HEK293 (cell line): ENCODE measurements around the gene RIMS4.
A peak's percentile ranks its signal among the peaks of the same experiment; 100 is the strongest.

Experiments used
- BCL11A ChIP-seq: fragments of 450-650 bp; formaldehyde crosslinking; IDR thresholded peaks from 2 replicates; pipeline ENCODE4 v1.5.1; 2016; ENCODE audit warnings: low read depth, missing biosample characterization, missing genetic modification characterization
- KLF9 ChIP-seq: fragments of 450-650 bp; formaldehyde crosslinking; IDR thresholded peaks from 2 replicates; pipeline ENCODE4 v1.5.1; 2016; ENCODE audit warnings: missing biosample characterization, missing genetic modification characterization, low read depth
- YY2 ChIP-seq: fragments of 450-650 bp; formaldehyde crosslinking; IDR thresholded peaks from 2 replicates; pipeline ENCODE4 v1.5.1; 2016; ENCODE audit warnings: missing biosample characterization, missing genetic modification characterization
- ZBTB20 ChIP-seq: fragments of 450-650 bp; formaldehyde crosslinking; IDR thresholded peaks from 2 replicates; pipeline ENCODE4 v1.5.1; 2016; ENCODE audit warnings: missing biosample characterization, missing genetic modification characterization
- ZBTB48 ChIP-seq: fragments of 450-650 bp; formaldehyde crosslinking; IDR thresholded peaks from 2 replicates; pipeline ENCODE4 v1.5.1; 2016; ENCODE audit warnings: missing biosample characterization, missing genetic modification characterization
- ZIC2 ChIP-seq: fragments of 450-650 bp; formaldehyde crosslinking; IDR thresholded peaks from 2 replicates; pipeline ENCODE4 v1.5.1; 2016; ENCODE audit warnings: missing biosample characterization, missing genetic modification characterization
- ZNF112 ChIP-seq: fragments of 450-650 bp; formaldehyde crosslinking; IDR thresholded peaks from 2 replicates; pipeline ENCODE4 v1.5.0; 2017; ENCODE audit warnings: missing biosample characterization, missing genetic modification characterization
- ZNF169 ChIP-seq: fragments of 450-650 bp; formaldehyde crosslinking; IDR thresholded peaks from 2 replicates; pipeline ENCODE4 v1.5.1; 2016; ENCODE audit warnings: missing biosample characterization, missing genetic modification characterization
- ZNF175 ChIP-seq: fragments of 450-650 bp; formaldehyde crosslinking; IDR thresholded peaks from 2 replicates; pipeline ENCODE4 v1.5.1; 2016; ENCODE audit warnings: missing biosample characterization, missing genetic modification characterization
- ZNF221 ChIP-seq: fragments of 450-650 bp; formaldehyde crosslinking; IDR thresholded peaks from 2 replicates; pipeline ENCODE4 v1.5.1; 2017; ENCODE audit warnings: missing biosample characterization, missing genetic modification characterization, borderline replicate concordance
- ZNF23 ChIP-seq: fragments of 450-650 bp; formaldehyde crosslinking; IDR thresholded peaks from 2 replicates; pipeline ENCODE4 v1.5.1; 2016; ENCODE audit warnings: missing biosample characterization, missing genetic modification characterization, borderline replicate concordance
- ZNF248 ChIP-seq: fragments of 450-650 bp; formaldehyde crosslinking; IDR thresholded peaks from 2 replicates; pipeline ENCODE4 v1.5.1; 2017; ENCODE audit warnings: missing biosample characterization, missing genetic modification characterization
- ZNF266 ChIP-seq: fragments of 450-650 bp; formaldehyde crosslinking; IDR thresholded peaks from 2 replicates; pipeline ENCODE4 v1.5.1; 2016; ENCODE audit warnings: missing biosample characterization, missing genetic modification characterization, low read depth
- ZNF274 ChIP-seq, 2 experiments: fragments of 200-500 bp in 1 of 2; fragments of 450-650 bp in 1 of 2; sonication (Bioruptor generic) in 1 of 2; formaldehyde crosslinking in 1 of 2; IDR thresholded peaks; 2 replicates each; pipeline versions ENCODE4 v1.5.1 to v1.6.1; 2014 to 2016; ENCODE audit warnings: borderline replicate concordance in 1 of 2, inconsistent platforms in 1 of 2, low read length in 1 of 2, missing biosample characterization in 1 of 2, missing genetic modification characterization in 1 of 2
- ZNF37A ChIP-seq: fragments of 450-650 bp; IDR thresholded peaks from 2 replicates; pipeline ENCODE4 v1.5.1; 2018; ENCODE audit warnings: missing biosample characterization, missing genetic modification characterization
- ZNF394 ChIP-seq: fragments of 450-650 bp; formaldehyde crosslinking; IDR thresholded peaks from 2 replicates; pipeline ENCODE4 v1.5.1; 2016; ENCODE audit warnings: missing biosample characterization, missing genetic modification characterization, mild to moderate bottlenecking, moderate library complexity, borderline replicate concordance
- ZNF510 ChIP-seq: fragments of 450-650 bp; formaldehyde crosslinking; IDR thresholded peaks from 2 replicates; pipeline ENCODE4 v1.5.1; 2018; ENCODE audit warnings: mild to moderate bottlenecking, missing genetic modification characterization, missing biosample characterization; ENCODE audit not compliant: insufficient replicate concordance
- ZNF529 ChIP-seq: fragments of 450-650 bp; formaldehyde crosslinking; IDR thresholded peaks from 2 replicates; pipeline ENCODE4 v1.5.1; 2017; ENCODE audit warnings: missing genetic modification characterization, missing biosample characterization; ENCODE audit not compliant: insufficient replicate concordance
- ZNF561 ChIP-seq: fragments of 450-650 bp; IDR thresholded peaks from 2 replicates; pipeline ENCODE4 v1.5.1; 2018; ENCODE audit warnings: missing biosample characterization, missing genetic modification characterization, borderline replicate concordance
- ZNF629 ChIP-seq: fragments of 450-650 bp; formaldehyde crosslinking; IDR thresholded peaks from 2 replicates; pipeline ENCODE4 v1.5.1; 2017; ENCODE audit warnings: missing biosample characterization, missing genetic modification characterization
- ZNF670 ChIP-seq: fragments of 450-650 bp; formaldehyde crosslinking; IDR thresholded peaks from 2 replicates; pipeline ENCODE4 v1.5.1; 2016; ENCODE audit warnings: missing biosample characterization, missing genetic modification characterization, low read depth
- ZNF837 ChIP-seq: fragments of 450-650 bp; formaldehyde crosslinking; IDR thresholded peaks from 2 replicates; pipeline ENCODE4 v1.5.1; 2016; ENCODE audit warnings: missing biosample characterization, missing genetic modification characterization
- TF ChIP-seq, protein P1 (sequence below): fragments of 450-650 bp; IDR thresholded peaks from 2 replicates; pipeline ENCODE4 v1.5.1; 2018; ENCODE audit warnings: missing biosample characterization, mild to moderate bottlenecking, missing genetic modification characterization
- TF ChIP-seq, protein P2 (sequence below): fragments of 450-650 bp; formaldehyde crosslinking; IDR thresholded peaks from 2 replicates; pipeline ENCODE4; 2016; ENCODE audit warnings: missing biosample characterization, missing genetic modification characterization
- TF ChIP-seq, protein P3 (sequence below): fragments of 450-650 bp; formaldehyde crosslinking; IDR thresholded peaks from 2 replicates; pipeline ENCODE4 v1.5.1; 2016; ENCODE audit warnings: missing biosample characterization, missing genetic modification characterization
- TF ChIP-seq, protein P4 (sequence below): fragments of 450-650 bp; formaldehyde crosslinking; optimal IDR thresholded peaks from 2 replicates; pipeline ENCODE3; 2016; ENCODE audit warnings: missing biosample characterization, mild to moderate bottlenecking, missing genetic modification characterization
- TF ChIP-seq, protein P5 (sequence below): fragments of 450-650 bp; formaldehyde crosslinking; IDR thresholded peaks from 2 replicates; pipeline ENCODE4 v1.5.1; 2016; ENCODE audit warnings: missing biosample characterization, missing genetic modification characterization
- TF ChIP-seq, protein P6 (sequence below): fragments of 450-650 bp; formaldehyde crosslinking; IDR thresholded peaks from 2 replicates; pipeline ENCODE4 v1.5.1; 2016; ENCODE audit warnings: missing biosample characterization, missing genetic modification characterization
- TF ChIP-seq, protein P7 (sequence below): fragments of 450-650 bp; formaldehyde crosslinking; IDR thresholded peaks from 2 replicates; pipeline ENCODE4 v1.5.1; 2016; ENCODE audit warnings: missing biosample characterization, missing genetic modification characterization
- TF ChIP-seq, protein P8 (sequence below): fragments of 450-650 bp; formaldehyde crosslinking; IDR thresholded peaks from 2 replicates; pipeline ENCODE4 v1.5.1; 2016; ENCODE audit warnings: missing biosample characterization, missing genetic modification characterization

RIMS4 gene

DNA sequence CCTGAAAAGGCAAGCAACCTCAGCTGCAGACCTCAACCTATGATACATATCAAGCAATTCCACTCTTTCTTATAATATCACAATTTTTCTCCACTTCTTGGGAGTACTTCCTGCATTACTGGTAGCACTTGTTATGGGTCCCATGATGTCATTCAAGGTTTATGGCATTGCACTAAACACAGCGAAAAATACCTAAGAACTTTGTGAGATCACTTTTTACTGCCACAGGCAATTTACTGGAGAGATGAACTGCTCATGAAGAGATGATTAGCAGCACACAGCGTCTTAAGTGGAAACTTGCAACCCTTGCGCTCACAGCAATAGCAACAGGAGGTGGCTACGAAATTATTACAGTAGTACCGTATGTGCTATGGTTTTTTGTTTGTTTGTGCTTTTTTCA, 19.3 kb upstream of the RIMS4 start (continued):
- TF ChIP-seq, protein P1, sequence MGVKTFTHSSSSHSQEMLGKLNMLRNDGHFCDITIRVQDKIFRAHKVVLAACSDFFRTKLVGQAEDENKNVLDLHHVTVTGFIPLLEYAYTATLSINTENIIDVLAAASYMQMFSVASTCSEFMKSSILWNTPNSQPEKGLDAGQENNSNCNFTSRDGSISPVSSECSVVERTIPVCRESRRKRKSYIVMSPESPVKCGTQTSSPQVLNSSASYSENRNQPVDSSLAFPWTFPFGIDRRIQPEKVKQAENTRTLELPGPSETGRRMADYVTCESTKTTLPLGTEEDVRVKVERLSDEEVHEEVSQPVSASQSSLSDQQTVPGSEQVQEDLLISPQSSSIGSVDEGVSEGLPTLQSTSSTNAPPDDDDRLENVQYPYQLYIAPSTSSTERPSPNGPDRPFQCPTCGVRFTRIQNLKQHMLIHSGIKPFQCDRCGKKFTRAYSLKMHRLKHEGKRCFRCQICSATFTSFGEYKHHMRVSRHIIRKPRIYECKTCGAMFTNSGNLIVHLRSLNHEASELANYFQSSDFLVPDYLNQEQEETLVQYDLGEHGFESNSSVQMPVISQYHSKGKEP (tag by site-specific recombination): peak; percentile 80
- no peak for TF ChIP-seq ZNF175 (tag by site-specific recombination)
- no peak for TF ChIP-seq ZNF274 (IDR thresholded peaks at IDR 0.05; ENCODE audit: low read length)
- TF ChIP-seq ZNF274 (tag by site-specific recombination; IDR thresholded peaks at IDR 0.05; ENCODE audit: borderline replicate concordance): no peak
- peak; percentile 41; the same call in 1 of the 2 replicates for TF ChIP-seq ZIC2 (tag by site-specific recombination)
- TF ChIP-seq ZNF23 (tag by site-specific recombination): no peak
- TF ChIP-seq, protein P2, sequence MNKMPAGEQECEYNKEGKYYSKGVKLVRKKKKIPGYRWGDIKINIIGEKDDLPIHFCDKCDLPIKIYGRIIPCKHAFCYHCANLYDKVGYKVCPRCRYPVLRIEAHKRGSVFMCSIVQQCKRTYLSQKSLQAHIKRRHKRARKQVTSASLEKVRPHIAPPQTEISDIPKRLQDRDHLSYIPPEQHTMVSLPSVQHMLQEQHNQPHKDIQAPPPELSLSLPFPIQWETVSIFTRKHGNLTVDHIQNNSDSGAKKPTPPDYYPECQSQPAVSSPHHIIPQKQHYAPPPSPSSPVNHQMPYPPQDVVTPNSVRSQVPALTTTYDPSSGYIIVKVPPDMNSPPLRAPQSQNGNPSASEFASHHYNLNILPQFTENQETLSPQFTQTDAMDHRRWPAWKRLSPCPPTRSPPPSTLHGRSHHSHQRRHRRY (tag by site-specific recombination): no peak
- TF ChIP-seq, protein P3, sequence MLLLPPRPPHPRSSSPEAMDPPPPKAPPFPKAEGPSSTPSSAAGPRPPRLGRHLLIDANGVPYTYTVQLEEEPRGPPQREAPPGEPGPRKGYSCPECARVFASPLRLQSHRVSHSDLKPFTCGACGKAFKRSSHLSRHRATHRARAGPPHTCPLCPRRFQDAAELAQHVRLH: no peak
- TF ChIP-seq ZNF629 (tag by site-specific recombination): peak; percentile 93
- TF ChIP-seq ZNF529: no peak
- TF ChIP-seq, protein P4, sequence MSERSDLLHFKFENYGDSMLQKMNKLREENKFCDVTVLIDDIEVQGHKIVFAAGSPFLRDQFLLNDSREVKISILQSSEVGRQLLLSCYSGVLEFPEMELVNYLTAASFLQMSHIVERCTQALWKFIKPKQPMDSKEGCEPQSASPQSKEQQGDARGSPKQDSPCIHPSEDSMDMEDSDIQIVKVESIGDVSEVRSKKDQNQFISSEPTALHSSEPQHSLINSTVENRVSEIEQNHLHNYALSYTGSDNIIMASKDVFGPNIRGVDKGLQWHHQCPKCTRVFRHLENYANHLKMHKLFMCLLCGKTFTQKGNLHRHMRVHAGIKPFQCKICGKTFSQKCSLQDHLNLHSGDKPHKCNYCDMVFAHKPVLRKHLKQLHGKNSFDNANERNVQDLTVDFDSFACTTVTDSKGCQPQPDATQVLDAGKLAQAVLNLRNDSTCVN (tag by site-specific recombination): no peak
- TF ChIP-seq, protein P5, sequence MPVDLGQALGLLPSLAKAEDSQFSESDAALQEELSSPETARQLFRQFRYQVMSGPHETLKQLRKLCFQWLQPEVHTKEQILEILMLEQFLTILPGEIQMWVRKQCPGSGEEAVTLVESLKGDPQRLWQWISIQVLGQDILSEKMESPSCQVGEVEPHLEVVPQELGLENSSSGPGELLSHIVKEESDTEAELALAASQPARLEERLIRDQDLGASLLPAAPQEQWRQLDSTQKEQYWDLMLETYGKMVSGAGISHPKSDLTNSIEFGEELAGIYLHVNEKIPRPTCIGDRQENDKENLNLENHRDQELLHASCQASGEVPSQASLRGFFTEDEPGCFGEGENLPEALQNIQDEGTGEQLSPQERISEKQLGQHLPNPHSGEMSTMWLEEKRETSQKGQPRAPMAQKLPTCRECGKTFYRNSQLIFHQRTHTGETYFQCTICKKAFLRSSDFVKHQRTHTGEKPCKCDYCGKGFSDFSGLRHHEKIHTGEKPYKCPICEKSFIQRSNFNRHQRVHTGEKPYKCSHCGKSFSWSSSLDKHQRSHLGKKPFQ (tag by site-specific recombination): no peak
- TF ChIP-seq ZBTB20 (tag by site-specific recombination): no peak
- TF ChIP-seq, protein P6, sequence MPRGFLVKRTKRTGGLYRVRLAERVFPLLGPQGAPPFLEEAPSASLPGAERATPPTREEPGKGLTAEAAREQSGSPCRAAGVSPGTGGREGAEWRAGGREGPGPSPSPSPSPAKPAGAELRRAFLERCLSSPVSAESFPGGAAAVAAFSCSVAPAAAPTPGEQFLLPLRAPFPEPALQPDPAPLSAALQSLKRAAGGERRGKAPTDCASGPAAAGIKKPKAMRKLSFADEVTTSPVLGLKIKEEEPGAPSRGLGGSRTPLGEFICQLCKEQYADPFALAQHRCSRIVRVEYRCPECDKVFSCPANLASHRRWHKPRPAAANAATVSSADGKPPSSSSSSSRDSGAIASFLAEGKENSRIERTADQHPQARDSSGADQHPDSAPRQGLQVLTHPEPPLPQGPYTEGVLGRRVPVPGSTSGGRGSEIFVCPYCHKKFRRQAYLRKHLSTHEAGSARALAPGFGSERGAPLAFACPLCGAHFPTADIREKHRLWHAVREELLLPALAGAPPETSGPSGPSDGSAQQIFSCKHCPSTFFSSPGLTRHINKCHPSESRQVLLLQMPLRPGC (tag by site-specific recombination): peak; percentile 81
- TF ChIP-seq ZNF670 (tag by site-specific recombination): no peak
- TF ChIP-seq, protein P7, sequence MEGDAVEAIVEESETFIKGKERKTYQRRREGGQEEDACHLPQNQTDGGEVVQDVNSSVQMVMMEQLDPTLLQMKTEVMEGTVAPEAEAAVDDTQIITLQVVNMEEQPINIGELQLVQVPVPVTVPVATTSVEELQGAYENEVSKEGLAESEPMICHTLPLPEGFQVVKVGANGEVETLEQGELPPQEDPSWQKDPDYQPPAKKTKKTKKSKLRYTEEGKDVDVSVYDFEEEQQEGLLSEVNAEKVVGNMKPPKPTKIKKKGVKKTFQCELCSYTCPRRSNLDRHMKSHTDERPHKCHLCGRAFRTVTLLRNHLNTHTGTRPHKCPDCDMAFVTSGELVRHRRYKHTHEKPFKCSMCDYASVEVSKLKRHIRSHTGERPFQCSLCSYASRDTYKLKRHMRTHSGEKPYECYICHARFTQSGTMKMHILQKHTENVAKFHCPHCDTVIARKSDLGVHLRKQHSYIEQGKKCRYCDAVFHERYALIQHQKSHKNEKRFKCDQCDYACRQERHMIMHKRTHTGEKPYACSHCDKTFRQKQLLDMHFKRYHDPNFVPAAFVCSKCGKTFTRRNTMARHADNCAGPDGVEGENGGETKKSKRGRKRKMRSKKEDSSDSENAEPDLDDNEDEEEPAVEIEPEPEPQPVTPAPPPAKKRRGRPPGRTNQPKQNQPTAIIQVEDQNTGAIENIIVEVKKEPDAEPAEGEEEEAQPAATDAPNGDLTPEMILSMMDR: no peak
- TF ChIP-seq ZBTB48 (tag by site-specific recombination): no peak
- TF ChIP-seq ZNF221: no peak
- TF ChIP-seq ZNF248 (tag by site-specific recombination): no peak
- TF ChIP-seq ZNF37A (tag by site-specific recombination): no peak
- TF ChIP-seq YY2 (tag by site-specific recombination): no peak
- no peak for TF ChIP-seq ZNF112 (tag by site-specific recombination)
- TF ChIP-seq BCL11A: 0 out of 2 replicates have a peak, but pooled peaks have one; percentile 25
- TF ChIP-seq, protein P8, sequence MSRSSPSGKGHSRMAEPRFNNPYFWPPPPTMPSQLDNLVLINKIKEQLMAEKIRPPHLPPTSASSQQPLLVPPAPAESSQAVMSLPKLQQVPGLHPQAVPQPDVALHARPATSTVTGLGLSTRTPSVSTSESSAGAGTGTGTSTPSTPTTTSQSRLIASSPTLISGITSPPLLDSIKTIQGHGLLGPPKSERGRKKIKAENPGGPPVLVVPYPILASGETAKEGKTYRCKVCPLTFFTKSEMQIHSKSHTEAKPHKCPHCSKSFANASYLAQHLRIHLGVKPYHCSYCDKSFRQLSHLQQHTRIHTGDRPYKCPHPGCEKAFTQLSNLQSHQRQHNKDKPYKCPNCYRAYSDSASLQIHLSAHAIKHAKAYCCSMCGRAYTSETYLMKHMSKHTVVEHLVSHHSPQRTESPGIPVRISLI (tag by site-specific recombination): no peak
- no peak for TF ChIP-seq ZNF266
- no peak for TF ChIP-seq ZNF169 (tag by site-specific recombination)
- no peak for TF ChIP-seq ZNF837 (tag by site-specific recombination)
- TF ChIP-seq ZNF394 (tag by site-specific recombination): peak; percentile 25; the same call in 1 of the 2 replicates
- no peak for TF ChIP-seq ZNF510 (tag by site-specific recombination)
- no peak for TF ChIP-seq KLF9
- TF ChIP-seq ZNF561 (tag by site-specific recombination): peak; percentile 72; the same call in 1 of the 2 replicates
